ENCODE measurements around the gene RANBP9.

RANBP9 gene

GRCh38 chr6:13674533-13675190 lies 37.0 kb downstream of the RANBP9 start:
- H3K4me3 ChIP-seq (ENCODE audit: control insufficient read depth, low read depth, low read length), result no peak overlapping the region
- no peak for DNase-seq (ENCODE audit: low read depth)

GRCh38 chr6:13673825-13674444 lies 37.7 kb downstream of the RANBP9 start:
- no peak for DNase-seq (ENCODE audit: low read depth)
- H3K4me3 ChIP-seq (ENCODE audit: control insufficient read depth, low read depth, low read length), result no peak overlapping the region
- no peak for TF ChIP-seq CTCF (conservative IDR thresholded peaks at IDR 0.05; ENCODE audit: control insufficient read depth, insufficient read depth, low read depth, low read length)

More at GRCh38 chr6:13674533-13675190, 37.0 kb downstream of the RANBP9 start:
- TF ChIP-seq CTCF (conservative IDR thresholded peaks at IDR 0.05; ENCODE audit: control insufficient read depth, insufficient read depth, low read depth, low read length), result no peak

GRCh38 chr6:13673368-13673767 lies 38.3 kb downstream of the RANBP9 start:
- no peak overlapping the region for H3K4me3 ChIP-seq (ENCODE audit: control insufficient read depth, low read depth, low read length)
- DNase-seq (ENCODE audit: low read depth), result no peak
- TF ChIP-seq CTCF (conservative IDR thresholded peaks at IDR 0.05; ENCODE audit: control insufficient read depth, insufficient read depth, low read depth, low read length), result no peak

GRCh38 chr6:13672904-13673303 lies 38.7 kb downstream of the RANBP9 start:
- TF ChIP-seq CTCF (conservative IDR thresholded peaks at IDR 0.05; ENCODE audit: control insufficient read depth, insufficient read depth, low read depth, low read length), result no peak
- DNase-seq (ENCODE audit: low read depth), result no peak
- no peak overlapping the region for H3K4me3 ChIP-seq (ENCODE audit: control insufficient read depth, low read depth, low read length)

GRCh38 chr6:13671548-13672127 lies 40.0 kb downstream of the RANBP9 start:
- DNase-seq (ENCODE audit: low read depth), result no peak
- TF ChIP-seq CTCF (conservative IDR thresholded peaks at IDR 0.05; ENCODE audit: control insufficient read depth, insufficient read depth, low read depth, low read length), result no peak
- H3K4me3 ChIP-seq (ENCODE audit: control insufficient read depth, low read depth, low read length), result no peak overlapping the region

- no peak for TF ChIP-seq CTCF (conservative IDR thresholded peaks at IDR 0.05; ENCODE audit: control insufficient read depth, insufficient read depth, low read depth, low read length)
- no peak for DNase-seq (ENCODE audit: low read depth)
- H3K4me3 ChIP-seq (ENCODE audit: control insufficient read depth, low read depth, low read length), result no peak overlapping the region
Measured at GRCh38 chr6:13669476-13669875, 42.2 kb downstream of the RANBP9 start.

All from fibroblast of mammary gland (primary cell).